ENCODE measurements around the gene HELZ. TPM values are rescaled to one million over a fixed set of nuclear protein-coding genes. Genes with fewer than 3 reads are reported as not detected.

Gene HELZ
- total and polyA plus RNA-seq, 2 donors (not counting 3 experiments of a cell fraction or from before 2014, with no cell fraction given) = 8.0 to 47.3 TPM

- Histone ChIP-seq H2AFZ (ENCODE audit: low read depth, low read length) (no peak overlapping the region), H3K79me2 (ENCODE audit: control insufficient read depth, insufficient read depth, low read length) (no peaks in the 10 kb centered on the region), H3K9me3 (replicated peaks; ENCODE audit: control insufficient read depth, insufficient read depth, low read length) (no peaks in the 10 kb centered on the region), H3K4me2 (ENCODE audit: insufficient read depth, low read length) (no peak overlapping the region), H3K27ac (ENCODE audit: insufficient read depth, low read depth, low read length) (no peak overlapping the region), H3K4me3 (replicated peaks in 1 of 3; ENCODE audit: insufficient read depth in 1 of 3, low read depth in 1 of 3, low read length in 3 of 3) (no peak overlapping the region), H3K27me3 (ENCODE audit: control insufficient read depth in 2 of 2, insufficient read depth in 2 of 2, low read length in 2 of 2) (no peaks in the 10 kb centered on the region), H3K9ac (replicated peaks; ENCODE audit: extremely low read depth, insufficient read depth, low read length) (no peak overlapping the region), H4K20me1 (replicated peaks; ENCODE audit: control insufficient read depth, extremely low read depth, insufficient read depth, low read length) (no peaks in the 10 kb centered on the region), H3K4me1 (ENCODE audit: control insufficient read depth, extremely low read depth, insufficient read depth, low read length) (no peaks in the 10 kb centered on the region), H3K9me1 (replicated peaks; ENCODE audit: control insufficient read depth, extremely low read depth, insufficient read depth, low read length) (no peaks in the 10 kb centered on the region), H3K36me3 (ENCODE audit: control insufficient read depth in 2 of 2, extremely low read depth in 1 of 2, insufficient read depth in 2 of 2, low read length in 2 of 2) (peaks cover 0 to 7% of the 10 kb centered on the region in 2 experiments)
- intact Hi-C loops (cut with micrococcal nuclease) (no loop called here), dilution Hi-C loops (cut with MboI; ENCODE audit: extremely low pct_ligation_motif_present, low sequenced_read_pairs) (no loop called here)
- TF ChIP-seq POLR2AphosphoS5 (IDR thresholded peaks at IDR 0.05; ENCODE audit: insufficient read depth, low read depth, low read length) (no peak), MAX (IDR thresholded peaks at IDR 0.05; ENCODE audit: insufficient read depth, insufficient read length) (no peak), JUN (IDR thresholded peaks at IDR 0.05; ENCODE audit: borderline replicate concordance, insufficient read depth, insufficient read length, low read depth) (no peak), POLR2A (IDR thresholded peaks at IDR 0.05; ENCODE audit: low read depth, low read length) (no peak), CTCF (IDR thresholded peaks at IDR 0.05; ENCODE audit: extremely low read depth in 1 of 2, insufficient read depth in 1 of 2, low read depth in 1 of 2, low read length in 2 of 2) (no peak), FOS (IDR thresholded peaks at IDR 0.05; ENCODE audit: borderline replicate concordance, insufficient read depth, low read length) (no peak), EZH2 (IDR thresholded peaks at IDR 0.05; ENCODE audit: borderline replicate concordance, low read depth, low read length, severe bottlenecking) (no peak), GATA2 (IDR thresholded peaks at IDR 0.05; ENCODE audit: insufficient read depth, insufficient read length, low read depth, low read length) (no peak), MYC (IDR thresholded peaks at IDR 0.05; ENCODE audit: low read depth, low read length) (no peak)
- DNase-seq (ENCODE audit: low read depth, low spot score) (no peak), FAIRE-seq (no peak)
- ChIA-PET CTCF (no interaction called here), POLR2A (no interaction called here)
- BruUV-seq (replicated peaks) = no TSS peak
Observed at GRCh38 chr17:67125417-67125816, 119.6 kb downstream of the HELZ start.
